Caki2 (cell line): Measurements from ENCODE around the gene TSPAN18. TPM values are rescaled to one million over a fixed set of nuclear protein-coding genes. Genes with fewer than 3 reads are reported as not detected.

Experiments used
- DNase-seq: peaks from one replicate; pipeline ENCODE4 v3.0.0-alpha.2; 2015; ENCODE audit warnings: low read depth
- in situ Hi-C: cut with HindIII; loops from 2 replicates; pipeline ENCODE4 v1.10.0; 2016; ENCODE audit warnings: low sequenced_read_pairs, low pct_unique_long_range_greater_than_20kb, mixed read lengths
- total RNA-seq: library from RNA; depleted of rRNA; stranded (reverse); fragments of >200 nt; shearing (Covaris generic); gene quantifications from 2 replicates; pipeline ENCODE4 v1.2.3, GENCODE V29; 2014; ENCODE audit warnings: low replicate concordance

The TSPAN18 gene
- total RNA-seq, 1 experiment from 2014 or later: not detected

DNA sequence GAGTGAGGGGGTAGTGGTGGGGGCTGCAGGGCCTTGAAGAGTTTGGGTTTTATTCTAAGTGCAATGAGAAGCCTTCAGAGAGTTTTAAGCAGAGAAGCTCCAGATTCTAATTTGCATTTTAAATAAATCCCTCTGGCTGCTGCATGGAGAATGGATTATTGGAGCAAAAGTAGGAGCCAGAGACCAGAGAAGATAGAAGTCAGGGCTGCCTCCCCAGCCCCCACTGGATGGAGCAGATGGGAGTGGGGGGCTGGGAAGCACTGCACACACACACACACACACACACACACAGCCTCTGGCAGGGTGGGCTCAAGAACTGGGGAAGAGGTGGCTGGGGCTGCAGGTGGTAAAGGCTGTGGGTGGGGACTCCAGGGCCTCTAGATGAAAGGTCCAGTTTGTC lies 75.6 kb downstream of the TSPAN18 start:
- in situ Hi-C loops: no loop called here
- DNase-seq: no peak

- in situ Hi-C loops: no loop called here
Observed at GRCh38 chr11:44803009-44803408, 76.2 kb downstream of the TSPAN18 start.

DNA sequence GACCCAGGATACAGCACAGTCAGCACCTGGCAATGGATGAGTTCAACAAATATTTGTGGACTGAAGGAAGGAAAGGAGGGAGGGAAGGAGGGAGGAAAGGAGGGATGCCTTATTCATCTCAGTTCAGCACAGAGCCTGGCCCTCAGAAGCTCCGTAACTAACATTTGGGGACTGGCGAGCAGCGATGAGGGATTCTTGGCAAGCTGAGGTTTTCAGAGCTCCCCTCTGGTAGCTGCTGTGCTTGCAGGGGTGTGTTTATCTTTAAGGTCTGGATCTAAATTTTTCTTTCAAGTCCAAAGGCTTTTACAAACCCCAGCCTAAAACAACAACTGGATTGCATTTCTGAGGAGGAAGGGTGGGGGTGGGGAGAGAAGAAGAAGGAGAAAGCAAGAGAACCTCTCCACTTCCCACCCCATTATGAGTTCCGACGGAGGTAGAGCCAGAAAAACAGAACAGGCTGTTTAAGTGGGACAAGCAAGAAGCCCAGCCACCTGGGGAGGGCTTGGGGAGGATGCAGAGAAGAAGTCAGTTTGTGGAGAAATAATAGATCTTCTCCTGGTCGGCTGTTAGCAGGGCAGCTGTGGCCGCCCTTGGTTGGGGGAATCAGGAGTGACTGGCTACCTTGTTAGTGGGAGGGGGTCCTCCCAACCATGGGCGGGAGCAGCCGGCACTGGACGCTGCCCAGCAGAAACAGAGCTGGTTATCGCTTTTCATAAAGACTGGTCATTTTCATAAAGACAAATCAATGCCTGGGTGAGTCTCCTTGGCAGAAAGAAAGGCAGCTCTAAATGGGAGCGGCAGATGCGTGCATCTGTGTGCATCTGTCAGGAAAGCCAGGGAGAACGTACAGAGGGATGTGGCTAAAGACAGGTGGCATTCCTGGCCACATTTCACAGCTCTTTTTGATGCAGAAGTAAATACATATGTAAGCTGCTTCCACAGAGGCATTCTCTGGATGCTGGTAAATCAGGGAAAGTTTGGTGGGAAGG lies 78.0 kb downstream of the TSPAN18 start:
- in situ Hi-C loops: no loop called here
- no peak for DNase-seq

More at GRCh38 chr11:44803009-44803408, 76.2 kb downstream of the TSPAN18 start:
- no peak for DNase-seq

- in situ Hi-C loops: no loop called here
- peak; percentile 5 for DNase-seq
Observed at GRCh38 chr11:44805596-44805995, 78.8 kb downstream of the TSPAN18 start.

DNA sequence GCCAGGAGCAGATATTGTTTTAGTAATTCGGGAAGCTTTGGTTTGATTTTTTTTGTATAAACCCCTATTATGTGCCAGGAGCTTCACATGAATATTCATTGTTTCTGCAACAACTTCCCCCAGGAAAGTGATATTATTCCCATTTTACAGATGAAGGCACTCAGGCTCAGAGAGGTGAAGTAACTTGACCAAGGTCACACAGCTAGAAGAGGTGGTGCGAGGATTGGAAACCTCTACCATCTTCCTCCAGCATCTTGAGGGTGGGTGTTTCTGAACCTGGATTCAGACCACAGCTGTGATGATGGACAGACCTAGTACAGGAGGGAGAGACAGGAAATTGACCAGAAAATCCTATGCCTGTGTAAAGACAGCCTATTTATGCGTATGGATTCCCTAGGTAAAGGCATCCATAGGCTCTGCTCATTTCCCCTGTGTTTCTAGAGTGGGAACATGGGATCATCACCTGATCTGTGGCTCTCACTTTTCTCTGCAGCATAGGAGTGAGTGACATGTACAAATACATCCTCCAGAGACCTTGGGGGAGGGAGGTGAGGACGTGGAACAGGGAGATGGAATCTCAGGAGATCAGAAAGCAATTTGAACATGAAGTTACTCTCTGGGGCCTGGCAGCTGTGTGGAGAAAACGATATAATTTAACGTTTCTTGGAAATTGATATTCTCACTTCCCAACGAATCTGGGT lies 81.4 kb downstream of the TSPAN18 start:
- DNase-seq: no peak
- in situ Hi-C loops: no loop called here

- in situ Hi-C loops: no loop called here
- no peak for DNase-seq
Observed at GRCh38 chr11:44809283-44809682, 82.5 kb downstream of the TSPAN18 start.

GRCh38 chr11:44811841-44812448 lies 85.2 kb downstream of the TSPAN18 start:
- DNase-seq: no peak

GRCh38 chr11:44812971-44813370 lies 86.2 kb downstream of the TSPAN18 start:
- in situ Hi-C loops: no loop called here
- DNase-seq: no peak

More at GRCh38 chr11:44811841-44812448, 85.2 kb downstream of the TSPAN18 start:
- in situ Hi-C loops: no loop called here

- in situ Hi-C loops: no loop called here
- DNase-seq: no peak
Observed at GRCh38 chr11:44813401-44813800, 86.6 kb downstream of the TSPAN18 start.

GRCh38 chr11:44814881-44815592 lies 88.3 kb downstream of the TSPAN18 start:
- in situ Hi-C loops: no loop called here
- no peak for DNase-seq

- no peak for DNase-seq
- in situ Hi-C loops: no loop called here
Observed at GRCh38 chr11:44815917-44816456, 89.2 kb downstream of the TSPAN18 start.

- no peak for DNase-seq
- in situ Hi-C loops: no loop called here
Observed at GRCh38 chr11:44816761-44817160, 90.0 kb downstream of the TSPAN18 start.

- in situ Hi-C loops: no loop called here
- DNase-seq: no peak
Observed at GRCh38 chr11:44817207-44817949, 90.6 kb downstream of the TSPAN18 start.

DNA sequence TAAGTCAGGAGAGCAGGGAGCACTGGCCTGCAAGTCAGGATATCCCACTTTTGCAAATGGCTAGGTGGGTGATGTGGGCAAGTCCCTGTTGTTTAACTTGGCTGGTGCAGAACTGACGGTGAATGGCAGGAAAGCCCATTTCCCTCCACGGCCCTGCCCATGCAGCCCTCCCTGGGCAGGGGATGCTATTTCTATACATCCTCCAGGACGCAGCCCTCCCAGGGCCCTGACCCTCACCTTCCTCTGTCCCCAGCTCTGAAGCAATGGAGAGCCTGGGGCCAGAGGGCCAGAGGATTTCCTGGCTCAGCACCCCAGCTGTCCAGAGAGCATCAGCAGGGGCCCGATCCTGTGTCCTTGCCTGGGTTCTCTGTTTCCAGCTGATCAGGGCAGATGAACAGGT lies 91.3 kb downstream of the TSPAN18 start:
- no peak for DNase-seq
- in situ Hi-C loops: no loop called here

- DNase-seq: no peak
- in situ Hi-C loops: no loop called here
Observed at GRCh38 chr11:44819346-44819745, 92.6 kb downstream of the TSPAN18 start.

GRCh38 chr11:44822369-44822768 lies 95.6 kb downstream of the TSPAN18 start:
- DNase-seq: no peak
- in situ Hi-C loops: no loop called here

DNA sequence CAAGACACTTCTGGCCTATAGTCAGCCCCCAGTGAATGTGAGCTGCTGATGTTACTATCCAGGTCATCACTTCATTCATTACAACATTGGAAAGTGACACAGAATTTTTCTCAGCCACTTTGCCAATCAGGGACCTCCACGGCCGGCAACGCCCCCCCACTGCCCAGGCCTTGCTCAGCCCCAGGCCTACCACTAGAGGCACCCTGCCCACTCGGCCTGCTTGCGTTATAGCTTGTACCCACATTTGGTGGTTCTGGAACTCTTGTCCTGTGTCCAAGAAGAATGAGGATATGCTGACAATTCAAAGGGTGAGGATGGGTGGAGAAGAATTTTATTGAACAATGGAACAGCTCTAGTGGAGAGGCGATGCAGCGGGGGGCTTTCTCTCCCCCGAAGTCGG lies 96.2 kb downstream of the TSPAN18 start:
- in situ Hi-C loops: no loop called here
- DNase-seq: no peak
